Heart right ventricle (tissue), 16 donors: ENCODE results near the gene GALNT14. TPM values are rescaled to one million over a fixed set of nuclear protein-coding genes. Genes with fewer than 3 reads are reported as not detected.

Source experiments
- ATAC-seq, 8 donors: fragments of 200-7000 bp; cut with Tn5 transposase; one replicate each; pipeline ENCODE4 v1.9.1; 2020; ENCODE audit warnings: mild to moderate bottlenecking in 8 of 8, moderate library complexity in 8 of 8, moderate number of reproducible peaks in 1 of 8
- DNase-seq, 2 donors: peaks; one replicate each; pipeline ENCODE4 v3.0.0-alpha.2; 2020
- H3K27ac ChIP-seq, 10 donors: fragments of 200-600 bp; sonication (generic) in 2 of 10; one replicate each; pipeline versions ENCODE4 v1.5.0 to v1.8.0; 2020 to 2022; ENCODE audit warnings: mild to moderate bottlenecking in 3 of 10
- H3K27me3 ChIP-seq, 7 donors: fragments of 200-600 bp; one replicate each; pipeline ENCODE4 v1.8.0; 2021 to 2022; ENCODE audit warnings: mild to moderate bottlenecking in 2 of 7
- H3K36me3 ChIP-seq, 9 donors: fragments of 200-600 bp; sonication (generic) in 1 of 9; one replicate each; pipeline versions ENCODE4 v1.5.0 to v1.8.0; 2020 to 2022; ENCODE audit warnings: mild to moderate bottlenecking in 2 of 9
- H3K4me1 ChIP-seq, 9 donors: fragments of 200-600 bp; sonication (generic) in 1 of 9; one replicate each; pipeline versions ENCODE4 v1.5.0 to v1.8.0; 2020 to 2022; ENCODE audit warnings: mild to moderate bottlenecking in 4 of 9
- H3K4me3 ChIP-seq, 10 donors: fragments of 200-600 bp; sonication (generic) in 2 of 10; one replicate each; pipeline versions ENCODE4 v1.5.0 to v1.8.0; 2020 to 2022; ENCODE audit warnings: mild to moderate bottlenecking in 7 of 10, moderate library complexity in 2 of 10
- H3K9me3 ChIP-seq, 11 donors: fragments of 200-600 bp in 10 of 11; sonication (generic) in 2 of 11; one replicate each; pipeline versions ENCODE4 v1.5.0 to v1.8.0; 2013 to 2022; ENCODE audit warnings: mild to moderate bottlenecking in 2 of 11, control low read depth in 1 of 11, moderate library complexity in 1 of 11
- CTCF ChIP-seq, 9 donors: fragments of 200-600 bp; sonication (generic) in 2 of 9; IDR thresholded peaks; one replicate each; pipeline versions ENCODE4 v1.5.0 to v1.8.0; 2021 to 2022; ENCODE audit warnings: antibody characterized with exemption in 9 of 9, mild to moderate bottlenecking in 5 of 9, moderate library complexity in 1 of 9
- WGBS, 2 donors: extraction: QIAGEN DNeasy Blood & Tissue Kit; methylation state at CpG; one replicate each; pipeline ENCODE4 v1.1.7; 2013; ENCODE audit warnings: inconsistent platforms in 1 of 2; 5-methylcytosine and 5-hydroxymethylcytosine counted together
- intact Hi-C, 10 donors: fragments of 100-400 bp; cut with DNase I; formaldehyde crosslinking; loops; one replicate each; pipeline versions ENCODE4 v1.11.1 to v1.14.2; 2022
- polyA plus RNA-seq, 2 donors: library from polyadenylated mRNA; stranded (reverse); fragments of 200-250 nt; gene quantifications; one replicate each; pipeline ENCODE4 v1.2.3, GENCODE V29; 2013
- total RNA-seq, 10 donors: library from RNA; stranded (reverse); fragmentation: NEBNext Ultra II Directional in 3 of 10; extraction: Animal tissue kit (Norgen Biotek cat#: 25700) in 3 of 10; gene quantifications; one replicate each; pipeline versions ENCODE4 v1.2.1 to v1.2.4, GENCODE V29; 2021 to 2023
- donor health status: Arrhythmogenic right ventricular cardiomyopathy.
- donor health status: ischemic (EF 13 %, LVEDD 7.1; RV severe dilation, severe dysfunction).
- donor health status: healthy with polysubstance abuse.
- donor health status: DM: no; HTN: yes; CAD: no.
- donor health status: DM: no; HTN: no; CAD: no.
- donor health status: ischemic (EF 25% LVEDD 6.9; RV normal size, moderate dysfunction).
- donor health status: ischemic (EF 25% LVEDD 5.7; RV mildly dilated, moderate dysfunction).
- donor health status: healthy.
- donor health status: DM: yes; HTN: yes; CAD: no.
- donor health status: Ischemic cardiomyopathy.
- donor health status: ischemic (EF 35%, LVEDD 5.7; RV mildly dilated, moderate dysfunction).
- donor health status: nonischemic (EF 11% LVEDD 7.7; RV severe dilation, severe dysfunction).
- donor health status: DM: yes; HTN: yes; CAD: no.
- donor health status: PGD.
- donor health status: ischemic (EF 29% LVEDD 5.4; RV normal size, mild dysfunction).
- donor health status: nonischemic (EF 23%, LVEDD 6.1; RV moderate dilation, normal function).

The GALNT14 gene
- total and polyA plus RNA-seq, 12 donors, result 0.17 to 1.4 (median 0.63) TPM; not detected in 2

GRCh38 chr2:31027549-31027948, 110.7 kb downstream of the GALNT14 start:
- no peak overlapping the region for H3K4me3 ChIP-seq
- WGBS, 2 donors, result 88 to 92% methylated on average over 5 of the region's 5 CpGs
- no peaks in the 10 kb centered on the region for H3K9me3 ChIP-seq
- H3K36me3 ChIP-seq, result no peaks in the 10 kb centered on the region
- no peak for DNase-seq
- H3K27ac ChIP-seq, result no peak overlapping the region
- no peak for TF ChIP-seq CTCF (IDR thresholded peaks at IDR 0.05)
- H3K4me1 ChIP-seq, result peaks cover 0 to 6% (median 0%) of the 10 kb centered on the region in 9 donors
- intact Hi-C loops, result no loop called here
- peaks cover 0 to 8% (median 0%) of the 10 kb centered on the region in 7 donors for H3K27me3 ChIP-seq
- no peak for ATAC-seq

GRCh38 chr2:31023541-31023940, 114.7 kb downstream of the GALNT14 start:
- 82 to 91% methylated on average over 3 of the region's 3 CpGs for WGBS, 2 donors
- intact Hi-C loops, result no loop called here

GRCh38 chr2:31020713-31021112, 117.5 kb downstream of the GALNT14 start:
- no peak overlapping the region for H3K27ac ChIP-seq
- no peaks in the 10 kb centered on the region for H3K27me3 ChIP-seq
- ATAC-seq (no peak), DNase-seq (no peak)
- 87 to 96% methylated on average over 4 of the region's 4 CpGs for WGBS, 2 donors
- intact Hi-C loops, result no loop called here
- no peaks in the 10 kb centered on the region for H3K4me1 ChIP-seq
- TF ChIP-seq CTCF (IDR thresholded peaks at IDR 0.05), result no peak
- H3K4me3 ChIP-seq, result no peak overlapping the region
- H3K36me3 ChIP-seq, result no peaks in the 10 kb centered on the region
- H3K9me3 ChIP-seq, result no peaks in the 10 kb centered on the region

More at GRCh38 chr2:31023541-31023940, 114.7 kb downstream of the GALNT14 start:
- H3K27ac ChIP-seq, result no peak overlapping the region
- no peaks in the 10 kb centered on the region for H3K36me3 ChIP-seq
- H3K4me3 ChIP-seq, result no peak overlapping the region
- peaks cover 0 to 4% (median 0%) of the 10 kb centered on the region in 7 donors for H3K27me3 ChIP-seq
- DNase-seq (no peak), ATAC-seq (no peak)
- no peaks in the 10 kb centered on the region for H3K9me3 ChIP-seq
- H3K4me1 ChIP-seq, result no peaks in the 10 kb centered on the region
- TF ChIP-seq CTCF (IDR thresholded peaks at IDR 0.05), result no peak

- peaks cover 0 to 8% (median 0%) of the 10 kb centered on the region in 7 donors for H3K27me3 ChIP-seq
- no peak for TF ChIP-seq CTCF (IDR thresholded peaks at IDR 0.05)
- intact Hi-C loops, result no loop called here
- no peak overlapping the region for H3K4me3 ChIP-seq
- ATAC-seq (no peak), DNase-seq (no peak)
- no peaks in the 10 kb centered on the region for H3K36me3 ChIP-seq
- no peaks in the 10 kb centered on the region for H3K9me3 ChIP-seq
- WGBS, 2 donors, result 88 to 92% methylated on average over 6 of the region's 6 CpGs
- no peak overlapping the region for H3K27ac ChIP-seq
- H3K4me1 ChIP-seq, result no peaks in the 10 kb centered on the region
These were observed 120.0 kb downstream of the GALNT14 start for GRCh38 chr2:31018280-31018679.
